ENCODE results near the gene ATP10A.

Gene ATP10A

GRCh38 chr15:25780479-25781255 lies 82.5 kb downstream of the ATP10A start:
- no peak for TF ChIP-seq TOX (CRISPR knock-in tag; IDR thresholded peaks at IDR 0.05; ENCODE audit: borderline replicate concordance)
- TF ChIP-seq ZFP3 (CRISPR knock-in tag; IDR thresholded peaks at IDR 0.05), result no peak
- no peak for TF ChIP-seq TSHZ2 (CRISPR knock-in tag; IDR thresholded peaks at IDR 0.05)
- TF ChIP-seq RARB (CRISPR knock-in tag; IDR thresholded peaks at IDR 0.05), result no peak
- TF ChIP-seq ARNTL (CRISPR knock-in tag; IDR thresholded peaks at IDR 0.05; ENCODE audit: borderline replicate concordance, low read depth), result no peak
- TF ChIP-seq GLIS3 (CRISPR knock-in tag; IDR thresholded peaks at IDR 0.05), result no peak
- no peak for TF ChIP-seq ZNF8 (CRISPR knock-in tag; IDR thresholded peaks at IDR 0.05)
- no peak for TF ChIP-seq ZC3H10 (CRISPR knock-in tag; IDR thresholded peaks at IDR 0.05)
- no peak for TF ChIP-seq CREB5 (CRISPR knock-in tag; IDR thresholded peaks at IDR 0.05; ENCODE audit: low read depth)
- no peak for TF ChIP-seq ZNF565 (CRISPR knock-in tag; conservative IDR thresholded peaks at IDR 0.05; ENCODE audit: low read depth)
- no peak for TF ChIP-seq POU6F1 (CRISPR knock-in tag; IDR thresholded peaks at IDR 0.05; ENCODE audit: borderline replicate concordance, low read depth)
- TF ChIP-seq OSR1 (CRISPR knock-in tag; IDR thresholded peaks at IDR 0.05), result no peak
- TF ChIP-seq ESRRG (CRISPR knock-in tag; IDR thresholded peaks at IDR 0.05), result no peak
- TF ChIP-seq ZNF70 (CRISPR knock-in tag; IDR thresholded peaks at IDR 0.05), result no peak
- TF ChIP-seq CSDC2 (CRISPR knock-in tag; IDR thresholded peaks at IDR 0.05), result no peak
- TF ChIP-seq SNAI2 (CRISPR knock-in tag; IDR thresholded peaks at IDR 0.05), result no peak
- TF ChIP-seq ISL1 (CRISPR knock-in tag; IDR thresholded peaks at IDR 0.05), result no peak
- TF ChIP-seq ZFP30 (CRISPR knock-in tag; IDR thresholded peaks at IDR 0.05), result no peak
- no peak for TF ChIP-seq BACH2 (CRISPR knock-in tag; IDR thresholded peaks at IDR 0.05; ENCODE audit: borderline replicate concordance)
- TF ChIP-seq TCF4 (CRISPR knock-in tag; IDR thresholded peaks at IDR 0.05; ENCODE audit: borderline replicate concordance), result no peak
- ATAC-seq, result no peak

GRCh38 chr15:25778161-25778560 lies 85.0 kb downstream of the ATP10A start:
- TF ChIP-seq ZNF565 (CRISPR knock-in tag; conservative IDR thresholded peaks at IDR 0.05; ENCODE audit: low read depth) (no peak), TCF4 (CRISPR knock-in tag; IDR thresholded peaks at IDR 0.05; ENCODE audit: borderline replicate concordance) (no peak), PATZ1 (CRISPR knock-in tag; IDR thresholded peaks at IDR 0.05; ENCODE audit: borderline replicate concordance) (no peak), TSHZ2 (CRISPR knock-in tag; IDR thresholded peaks at IDR 0.05) (no peak), CREB5 (CRISPR knock-in tag; IDR thresholded peaks at IDR 0.05; ENCODE audit: low read depth) (no peak), ZFP3 (CRISPR knock-in tag; IDR thresholded peaks at IDR 0.05) (no peak), POU6F1 (CRISPR knock-in tag; IDR thresholded peaks at IDR 0.05; ENCODE audit: borderline replicate concordance, low read depth) (no peak), RARB (CRISPR knock-in tag; IDR thresholded peaks at IDR 0.05) (no peak), CSDC2 (CRISPR knock-in tag; IDR thresholded peaks at IDR 0.05) (no peak), TOX (CRISPR knock-in tag; IDR thresholded peaks at IDR 0.05; ENCODE audit: borderline replicate concordance) (no peak), ZFP30 (CRISPR knock-in tag; IDR thresholded peaks at IDR 0.05) (no peak), OSR1 (CRISPR knock-in tag; IDR thresholded peaks at IDR 0.05) (no peak), ZC3H10 (CRISPR knock-in tag; IDR thresholded peaks at IDR 0.05) (no peak), BACH2 (CRISPR knock-in tag; IDR thresholded peaks at IDR 0.05; ENCODE audit: borderline replicate concordance) (no peak), SNAI2 (CRISPR knock-in tag; IDR thresholded peaks at IDR 0.05) (no peak), ARNTL (CRISPR knock-in tag; IDR thresholded peaks at IDR 0.05; ENCODE audit: borderline replicate concordance, low read depth) (no peak), PPARA (CRISPR knock-in tag; IDR thresholded peaks at IDR 0.05; ENCODE audit: borderline replicate concordance) (no peak)
- no peak for ATAC-seq
